Spleen (tissue), 11 donors: ENCODE measurements around the gene RIPOR2. TPM values are rescaled to one million over a fixed set of nuclear protein-coding genes. Genes with fewer than 3 reads are reported as not detected.

Experiments used
- DNase-seq: peaks from one replicate; pipeline ENCODE4 v3.0.0-alpha.2; 2020
- H3K27ac ChIP-seq, 8 donors: fragments of 200-600 bp; sonication (generic) in 7 of 8; 1 replicate in 4 of 8; 2 replicates in 4 of 8; pipeline versions ENCODE4 v1.5.0 to v1.8.0; 2016 to 2021; ENCODE audit warnings: inconsistent platforms in 4 of 8, mild to moderate bottlenecking in 4 of 8, moderate library complexity in 1 of 8
- H3K27me3 ChIP-seq, 7 donors: fragments of 200-600 bp; sonication (generic) in 6 of 7; replicated peaks in 1 of 7; 1 replicate in 4 of 7; 2 replicates in 3 of 7; pipeline versions ENCODE4 v1.5.0 to v1.8.0; 2016 to 2021; ENCODE audit warnings: inconsistent platforms in 3 of 7, mild to moderate bottlenecking in 1 of 7
- H3K36me3 ChIP-seq, 6 donors: fragments of 200-600 bp; sonication (generic) in 5 of 6; 1 replicate in 4 of 6; 2 replicates in 2 of 6; pipeline versions ENCODE4 v1.5.0 to v1.8.0; 2016 to 2021; ENCODE audit warnings: inconsistent platforms in 2 of 6
- H3K4me1 ChIP-seq, 6 donors: fragments of 200-600 bp; sonication (generic) in 5 of 6; 1 replicate in 3 of 6; 2 replicates in 3 of 6; pipeline versions ENCODE4 v1.5.0 to v1.8.0; 2016 to 2021; ENCODE audit warnings: inconsistent platforms in 3 of 6
- H3K4me3 ChIP-seq, 8 donors: fragments of 200-600 bp; sonication (generic) in 7 of 8; 1 replicate in 4 of 8; 2 replicates in 4 of 8; pipeline versions ENCODE4 v1.5.0 to v1.8.0; 2016 to 2021; ENCODE audit warnings: inconsistent platforms in 4 of 8, mild to moderate bottlenecking in 4 of 8, moderate library complexity in 2 of 8
- H3K9me3 ChIP-seq, 8 donors: fragments of 200-600 bp; sonication (generic) in 7 of 8; 1 replicate in 4 of 8; 2 replicates in 4 of 8; pipeline versions ENCODE4 v1.5.0 to v1.8.0; 2016 to 2021; ENCODE audit warnings: inconsistent platforms in 4 of 8
- POLR2A ChIP-seq, 3 donors: fragments of 450-650 bp; IDR thresholded peaks; one replicate each; pipeline ENCODE4 v1.5.1; 2017; ENCODE audit warnings: antibody characterized with exemption in 3 of 3, mild to moderate bottlenecking in 1 of 3
- POLR2AphosphoS5 ChIP-seq, 3 donors: sonication (generic); formaldehyde crosslinking; IDR thresholded peaks; one replicate each; pipeline ENCODE4 v1.5.1; 2017; ENCODE audit warnings: antibody characterized with exemption in 3 of 3
- WGBS, 5 donors: extraction: QIAGEN DNeasy Blood & Tissue Kit in 3 of 5; methylation state at CpG; one replicate each; pipeline versions ENCODE4 v1.1.5 to v1.1.7; 2013 to 2018; 5-methylcytosine and 5-hydroxymethylcytosine counted together
- intact Hi-C: fragments of 100-400 bp; cut with DNase I; formaldehyde crosslinking; loops from one replicate; pipeline ENCODE4 v1.15.0; 2023; ENCODE audit warnings: low total_unique reads
- polyA plus RNA-seq, 3 donors: library from polyadenylated mRNA; stranded (reverse); fragments of 200-250 nt; gene quantifications; one replicate each; pipeline ENCODE4 v1.2.1, GENCODE V29; 2013
- total RNA-seq, 7 donors: library from RNA; depleted of rRNA in 3 of 7; stranded (reverse); fragments of >200 nt in 3 of 7; fragmentation: NEBNext Ultra II Directional in 4 of 7; extraction: Animal tissue kit (Norgen Biotek cat#: 25700) in 4 of 7; gene quantifications; one replicate each; pipeline versions ENCODE4 v1.1.0 to v1.2.1, GENCODE V29; 2016 to 2021
- TF ChIP-seq, protein P1 (sequence below), 11 experiments: fragments of 200-600 bp in 7 of 11; fragments of 450-650 bp in 4 of 11; sonication (generic) in 4 of 11; IDR thresholded peaks in 8 of 11; conservative IDR thresholded peaks in 3 of 11; 1 replicate in 7 of 11; 2 replicates in 4 of 11; pipeline versions ENCODE4 v1.4.0 to v1.8.0; 2016 to 2021; ENCODE audit warnings: antibody characterized with exemption in 11 of 11, inconsistent platforms in 4 of 11, mild to moderate bottlenecking in 1 of 11
- donor health status: healthy with polysubstance abuse.
- donor health status: DM: no; HTN: no; CAD: no; lungs with moderate emphysema.
- donor health status: DM: no; HTN: no; CAD: no.
- donor health status: Bipolar disorder and iron deficiency.
- donor health status: healthy.
- donor health status: DM: no; HTN: no; CAD: no.
- donor health status: DM: yes; HTN: yes; CAD: no.

Gene RIPOR2
- total and polyA plus RNA-seq, 10 donors = 40.6 to 247 (median 147) TPM

DNA sequence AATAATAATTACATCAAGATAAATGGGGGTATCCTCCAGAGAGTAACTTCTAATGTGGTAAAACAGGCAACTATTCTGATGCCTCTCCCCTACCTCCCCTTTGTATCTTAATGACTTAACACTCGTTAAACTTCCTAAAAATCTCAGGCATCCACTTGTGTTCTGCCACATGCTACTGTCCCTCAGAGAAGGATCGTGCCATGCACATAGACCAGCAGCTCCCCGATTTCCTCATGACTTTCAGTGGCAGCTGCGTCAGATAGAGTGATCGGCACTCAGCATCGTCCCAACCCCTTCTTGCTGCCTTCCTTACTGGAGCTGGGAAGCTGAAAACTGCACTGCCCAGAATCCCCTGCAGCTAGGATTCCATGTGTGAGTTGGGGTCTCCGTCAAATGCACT is 32.1 kb downstream of the RIPOR2 start:
- H3K4me1 ChIP-seq = peaks cover 15 to 100% (median 73%) of the 10 kb centered on the region in 6 donors
- WGBS, 5 donors = 94 to 97% (median 96%) methylated on average over 7 of the region's 7 CpGs
- intact Hi-C loops = no loop called here

DNA sequence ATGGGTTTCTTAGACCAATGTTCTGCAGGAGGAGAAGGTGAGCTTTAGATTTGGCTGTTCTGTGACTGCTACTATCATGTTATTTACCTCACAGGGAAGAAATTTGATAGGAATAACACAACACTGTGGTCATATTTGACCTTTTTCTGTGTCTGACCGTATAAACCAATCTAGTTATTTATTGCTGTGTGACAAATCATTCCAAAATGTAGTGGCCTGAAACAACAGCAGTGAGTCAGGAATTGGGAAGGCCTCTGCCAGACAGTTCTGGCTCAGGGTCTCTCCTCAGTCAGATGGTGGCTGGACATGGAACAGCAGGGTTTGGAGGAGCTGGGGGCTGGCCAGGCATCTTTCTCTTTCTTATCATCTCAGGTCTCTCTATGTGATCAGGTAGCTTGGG is 33.0 kb downstream of the RIPOR2 start:
- WGBS, 5 donors = 75 to 88% (median 83%) methylated on average over 1 of the region's 1 CpG
- H3K4me1 ChIP-seq = peaks cover 7 to 100% (median 69%) of the 10 kb centered on the region in 6 donors

More for the DNA sequence above, 32.1 kb downstream of the RIPOR2 start:
- H3K9me3 ChIP-seq = no peaks in the 10 kb centered on the region
- TF ChIP-seq POLR2A (IDR thresholded peaks at IDR 0.05) (no peak), POLR2AphosphoS5 (IDR thresholded peaks at IDR 0.05) (peak in 1 of 3 donors; percentile 18)
- H3K27me3 ChIP-seq = no peaks in the 10 kb centered on the region
- peaks cover 0 to 87% (median 0%) of the 10 kb centered on the region in 6 donors for H3K36me3 ChIP-seq
- no peak for DNase-seq
- H3K27ac ChIP-seq = peak overlapping the region in 1 of 8 donors; percentile 63
- H3K4me3 ChIP-seq = no peak overlapping the region

DNA sequence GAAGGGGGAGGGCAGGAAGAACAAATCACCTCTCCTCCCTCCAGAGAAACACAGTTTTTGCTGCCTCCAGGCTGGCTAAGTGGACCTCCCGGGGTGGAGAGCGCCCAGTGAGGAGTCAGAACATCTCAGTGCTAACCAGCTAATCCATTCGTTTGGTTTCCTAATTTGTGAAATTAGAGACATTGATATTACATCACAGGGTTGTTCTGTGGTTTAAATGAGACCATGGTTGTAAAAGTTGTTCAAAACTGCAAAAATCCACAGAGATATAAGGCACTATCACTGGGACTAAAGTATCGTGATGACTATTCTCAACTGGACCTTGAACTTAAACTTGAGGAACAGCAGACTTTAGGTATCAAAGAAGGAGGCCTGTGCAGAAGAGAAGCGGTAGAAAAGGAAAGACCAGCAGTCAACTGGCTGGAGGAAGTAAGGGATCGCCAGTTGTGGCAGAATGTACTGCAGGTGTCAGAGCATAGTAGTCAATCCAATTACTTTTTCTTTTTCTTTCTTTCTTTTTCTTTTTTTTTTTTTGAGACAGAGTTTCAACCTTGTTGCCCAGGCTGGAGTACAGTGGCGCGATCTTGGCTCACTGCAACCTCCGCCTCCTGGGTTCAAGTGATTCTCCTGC is 33.9 kb downstream of the RIPOR2 start:
- H3K9me3 ChIP-seq = no peaks in the 10 kb centered on the region
- DNase-seq = no peak
- H3K27me3 ChIP-seq = no peaks in the 10 kb centered on the region
- peak overlapping the region in 4 of 8 donors; percentile 16 to 63 (median 24) for H3K27ac ChIP-seq
- WGBS, 5 donors = 73 to 83% (median 79%) methylated on average over 9 of the region's 9 CpGs
- H3K36me3 ChIP-seq = peaks cover 0 to 95% (median 0%) of the 10 kb centered on the region in 6 donors
- no peak overlapping the region for H3K4me3 ChIP-seq
- TF ChIP-seq POLR2AphosphoS5 (IDR thresholded peaks at IDR 0.05) (no peak), POLR2A (IDR thresholded peaks at IDR 0.05) (no peak)
- TF ChIP-seq, protein P1, sequence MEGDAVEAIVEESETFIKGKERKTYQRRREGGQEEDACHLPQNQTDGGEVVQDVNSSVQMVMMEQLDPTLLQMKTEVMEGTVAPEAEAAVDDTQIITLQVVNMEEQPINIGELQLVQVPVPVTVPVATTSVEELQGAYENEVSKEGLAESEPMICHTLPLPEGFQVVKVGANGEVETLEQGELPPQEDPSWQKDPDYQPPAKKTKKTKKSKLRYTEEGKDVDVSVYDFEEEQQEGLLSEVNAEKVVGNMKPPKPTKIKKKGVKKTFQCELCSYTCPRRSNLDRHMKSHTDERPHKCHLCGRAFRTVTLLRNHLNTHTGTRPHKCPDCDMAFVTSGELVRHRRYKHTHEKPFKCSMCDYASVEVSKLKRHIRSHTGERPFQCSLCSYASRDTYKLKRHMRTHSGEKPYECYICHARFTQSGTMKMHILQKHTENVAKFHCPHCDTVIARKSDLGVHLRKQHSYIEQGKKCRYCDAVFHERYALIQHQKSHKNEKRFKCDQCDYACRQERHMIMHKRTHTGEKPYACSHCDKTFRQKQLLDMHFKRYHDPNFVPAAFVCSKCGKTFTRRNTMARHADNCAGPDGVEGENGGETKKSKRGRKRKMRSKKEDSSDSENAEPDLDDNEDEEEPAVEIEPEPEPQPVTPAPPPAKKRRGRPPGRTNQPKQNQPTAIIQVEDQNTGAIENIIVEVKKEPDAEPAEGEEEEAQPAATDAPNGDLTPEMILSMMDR (IDR thresholded peaks at IDR 0.05 in 8 of 11, conservative IDR thresholded peaks at IDR 0.05 in 3 of 11) = no peak
- intact Hi-C loops = no loop called here
- peaks cover 0 to 100% (median 63%) of the 10 kb centered on the region in 6 donors for H3K4me1 ChIP-seq

More for the DNA sequence above, 33.0 kb downstream of the RIPOR2 start:
- DNase-seq = no peak
- intact Hi-C loops = no loop called here
- Histone ChIP-seq H3K27ac (peak overlapping the region in 2 of 8 donors; percentile 26 to 63), H3K36me3 (peaks cover 0 to 93% (median 0%) of the 10 kb centered on the region in 6 donors), H3K4me3 (no peak overlapping the region), H3K27me3 (no peaks in the 10 kb centered on the region), H3K9me3 (no peaks in the 10 kb centered on the region)
- TF ChIP-seq POLR2A (IDR thresholded peaks at IDR 0.05) (no peak), POLR2AphosphoS5 (IDR thresholded peaks at IDR 0.05) (no peak)
- TF ChIP-seq, protein P1 (IDR thresholded peaks at IDR 0.05 in 8 of 11, conservative IDR thresholded peaks at IDR 0.05 in 3 of 11) = no peak

DNA sequence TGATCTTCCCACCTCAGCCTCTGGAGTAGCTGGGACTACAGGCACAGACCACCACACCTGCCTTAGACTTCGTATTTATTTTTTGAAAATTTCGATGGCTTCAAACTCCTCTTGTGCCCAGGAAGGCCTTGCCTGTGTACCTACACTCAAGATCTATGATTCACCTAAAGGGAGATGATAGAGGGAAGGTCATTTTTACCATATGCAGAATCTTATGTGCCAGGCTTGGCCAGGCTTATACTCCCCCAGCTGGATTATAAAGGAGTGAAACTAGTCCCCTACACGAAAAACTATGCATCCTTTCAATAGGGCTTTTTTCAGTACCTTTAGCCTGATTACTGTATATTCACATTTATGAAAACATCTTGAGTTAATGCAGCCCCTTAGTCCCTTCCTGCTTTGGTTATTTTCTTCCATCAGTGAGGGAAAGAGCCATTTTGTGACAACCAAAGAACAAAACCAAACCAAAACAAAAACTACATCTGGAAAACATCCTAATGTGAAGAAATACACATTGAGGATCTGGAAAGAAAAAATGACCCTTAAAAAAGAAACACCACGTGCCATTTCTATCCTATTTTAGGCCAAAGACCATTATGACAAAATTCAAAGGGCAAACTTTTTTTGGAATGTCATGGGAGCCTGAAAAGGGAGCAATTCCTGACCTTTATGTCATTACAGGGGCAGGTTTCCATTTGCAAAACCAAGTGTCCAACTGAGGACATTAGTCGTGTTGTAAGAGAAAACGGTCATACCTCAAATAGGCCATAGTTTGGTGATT is 34.7 kb downstream of the RIPOR2 start:
- H3K4me1 ChIP-seq = peaks cover 0 to 100% (median 60%) of the 10 kb centered on the region in 6 donors
- H3K27me3 ChIP-seq = no peaks in the 10 kb centered on the region
- no peak overlapping the region for H3K4me3 ChIP-seq
- H3K36me3 ChIP-seq = peaks cover 0 to 93% (median 0%) of the 10 kb centered on the region in 6 donors
- no peak for DNase-seq
- H3K27ac ChIP-seq = peak overlapping the region in 4 of 8 donors; percentile 16 to 63 (median 40)
- 80 to 85% (median 82%) methylated on average over 6 of the region's 6 CpGs for WGBS, 5 donors
- intact Hi-C loops = no loop called here
- H3K9me3 ChIP-seq = no peaks in the 10 kb centered on the region
- TF ChIP-seq POLR2AphosphoS5 (IDR thresholded peaks at IDR 0.05) (no peak), POLR2A (IDR thresholded peaks at IDR 0.05) (no peak)
- TF ChIP-seq, protein P1 (IDR thresholded peaks at IDR 0.05 in 8 of 11, conservative IDR thresholded peaks at IDR 0.05 in 3 of 11) = no peak
